ENCODE measurements around the gene COQ8B. TPM values are rescaled to one million over a fixed set of nuclear protein-coding genes. Genes with fewer than 3 reads are reported as not detected.

Gene COQ8B
- total and polyA plus RNA-seq, 2 of the 4 experiments (the other 2 are of a cell fraction) = 14.9 to 23.2 TPM

- Histone ChIP-seq H4K5ac (ENCODE audit: low read depth, low read length) (no peak overlapping the region), H3K9me3 (ENCODE audit: control insufficient read depth, insufficient read depth, low read length) (no peaks in the 10 kb centered on the region), H3K27ac (ENCODE audit: insufficient read depth, low read length) (no peak overlapping the region), H4K91ac (ENCODE audit: insufficient read depth, low read depth, low read length) (no peak overlapping the region), H2BK20ac (ENCODE audit: low read depth, low read length) (no peak overlapping the region), H2AFZ (replicated peaks; ENCODE audit: low read length, poor library complexity) (no peak overlapping the region), H3K4ac (ENCODE audit: low read depth, low read length) (no peak overlapping the region), H3K36me3 (ENCODE audit: control insufficient read depth, insufficient read depth, low read length) (peaks cover 28% of the 10 kb centered on the region), H3K14ac (replicated peaks; ENCODE audit: low read depth, low read length) (no peak overlapping the region), H3K4me3 (ENCODE audit: insufficient read depth, low read depth, low read length) (no peak overlapping the region), H2BK120ac (ENCODE audit: low read depth, low read length) (no peak overlapping the region), H3K56ac (ENCODE audit: extremely low read depth, insufficient read depth, low read length) (no peak overlapping the region), H2AK5ac (ENCODE audit: low read depth, low read length) (no peak overlapping the region), H3K79me1 (ENCODE audit: low read depth in 1 of 2, low read length in 2 of 2) (peaks cover 15 to 23% of the 10 kb centered on the region in 2 experiments; a peak in 3 of 4 replicates), H3K4me1 (ENCODE audit: control insufficient read depth, insufficient read depth, low read length) (peaks cover 3% of the 10 kb centered on the region; the same call in 1 of the 2 replicates), H2BK15ac (ENCODE audit: low read depth, low read length) (no peak overlapping the region), H4K8ac (ENCODE audit: low read depth in 2 of 2, low read length in 2 of 2) (no peak overlapping the region), H3K27me3 (ENCODE audit: control insufficient read depth, insufficient read depth, low read length) (no peaks in the 10 kb centered on the region), H3K9me1 (ENCODE audit: insufficient read depth, low read length) (0 out of 2 replicates have a peak, but pooled peaks cover 2% of the 10 kb centered on the region), H4K20me1 (ENCODE audit: insufficient read depth, low read length) (no peaks in the 10 kb centered on the region), H3K23ac (ENCODE audit: low read depth, low read length) (no peak overlapping the region), H3K4me2 (ENCODE audit: low read depth, low read length) (no peak overlapping the region), H2AK9ac (replicated peaks; ENCODE audit: low read depth, low read length, poor library complexity) (no peak overlapping the region), H3K9ac (ENCODE audit: low read depth, low read length) (no peak overlapping the region), H2BK5ac (ENCODE audit: low read depth, low read length, poor library complexity, severe bottlenecking) (no peak overlapping the region), H3K18ac (ENCODE audit: low read depth, low read length) (no peak overlapping the region)
- in situ Hi-C loops (cut with MboI; ENCODE audit: low sequenced_read_pairs) (no loop called here), intact Hi-C loops (cut with micrococcal nuclease) (no loop called here), dilution Hi-C loops (cut with HindIII; ENCODE audit: low sequenced_read_pairs, unreplicated experiment) (no loop called here)
- TF ChIP-seq MAZ (IDR thresholded peaks at IDR 0.05; ENCODE audit: borderline replicate concordance, low read depth, low read length) (no peak), MXI1 (IDR thresholded peaks at IDR 0.05; ENCODE audit: borderline replicate concordance, low read depth, low read length) (no peak)
- CTCF ChIA-PET = no interaction called here
- DNase-seq (no peak), ATAC-seq (ENCODE audit: low read depth) (no peak)
- WGBS, 2 experiments (ENCODE audit: extremely low coverage in 2 of 2, insufficient read length in 1 of 2) = 100% methylated on average over 4 of the region's 5 CpGs; no CpG with 5 or more reads in 1 of the 2 experiments
- no TSS peak for BruUV-seq (replicated peaks)
- POLR2A ChIA-PET (ENCODE audit: unreplicated experiment) = no interaction called here
Observed at GRCh38 chr19:40709817-40710216, 6.9 kb downstream of the COQ8B start.

All from IMR-90 (cell line).